Endothelial cell of umbilical vein (primary cell): ENCODE data around the gene LMF1. TPM values are rescaled to one million over a fixed set of nuclear protein-coding genes. Genes with fewer than 3 reads are reported as not detected.

Source experiments
- BruUV-seq: library from RNA; stranded (reverse); fragments of 400-500 nt; replicated peaks from 2 replicates; lab custom pipeline; 2021; lab: Mats Ljungman, UMichigan
- CTCF ChIA-PET: fragments of 300-600, 350-600 bp; sonication (Branson Sonifier 250); formaldehyde crosslinking; loops from one replicate; lab custom pipeline; 2021; ENCODE audit warnings: antibody characterized with exemption, inconsistent platforms; lab: Charles Lee
- POLR2A ChIA-PET: fragments of 300-600, 350-600 bp; sonication (Branson Sonifier 250); formaldehyde crosslinking; loops from one replicate; lab custom pipeline; 2021; ENCODE audit warnings: antibody characterized with exemption, inconsistent platforms; lab: Charles Lee
- DNase-seq: peaks from one replicate; pipeline ENCODE4 v3.0.0-alpha.2; 2011; ENCODE audit warnings: low read depth, low spot score
- FAIRE-seq: peaks from 2 replicates; lab custom pipeline; 2011; peaks lifted over from hg19 to GRCh38; lab: Jason Lieb, UNC
- H2AFZ ChIP-seq: 2 replicates; pipeline ENCODE4 v1.6.0; 2012; ENCODE audit warnings: low read depth, low read length, control low read depth, inconsistent platforms
- H3K27ac ChIP-seq: 2 replicates; pipeline ENCODE4 v1.5.1; 2011; ENCODE audit warnings: low read depth, mild to moderate bottlenecking, control low read depth, low read length, moderate library complexity; ENCODE audit not compliant: insufficient read depth
- H3K27me3 ChIP-seq, 2 experiments: 2 replicates each; pipeline versions ENCODE4 v1.6.0 to v1.6.1; 2011; ENCODE audit warnings: low read length in 2 of 2, mixed read lengths in 1 of 2; ENCODE audit not compliant: control insufficient read depth in 2 of 2, insufficient read depth in 2 of 2
- H3K36me3 ChIP-seq, 2 experiments: 2 replicates in 1 of 2; 3 replicates in 1 of 2; pipeline ENCODE4 v1.5.1; 2011; ENCODE audit warnings: low read length in 2 of 2, mild to moderate bottlenecking in 1 of 2, moderate library complexity in 1 of 2; ENCODE audit not compliant: control insufficient read depth in 2 of 2, insufficient read depth in 2 of 2; ENCODE audit errors: extremely low read depth in 1 of 2
- H3K4me1 ChIP-seq: 3 replicates; pipeline ENCODE4 v1.5.1; 2011; ENCODE audit warnings: mild to moderate bottlenecking, low read length; ENCODE audit not compliant: control insufficient read depth, insufficient read depth; ENCODE audit errors: extremely low read depth
- H3K4me2 ChIP-seq: 2 replicates; pipeline ENCODE4 v1.6.1; 2011; ENCODE audit warnings: low read length, control low read depth, mixed read lengths; ENCODE audit not compliant: insufficient read depth
- H3K4me3 ChIP-seq, 3 experiments: fragments of 200-600 bp in 1 of 3; sonication (generic), shearing (Covaris generic) in 1 of 3; replicated peaks in 1 of 3; 2 replicates each; pipeline ENCODE4 v1.5.1; 2011 to 2016; ENCODE audit warnings: control low read depth in 3 of 3, low read length in 3 of 3, mild to moderate bottlenecking in 2 of 3, inconsistent platforms in 1 of 3, low read depth in 1 of 3, moderate library complexity in 1 of 3; ENCODE audit not compliant: insufficient read depth in 1 of 3
- H3K79me2 ChIP-seq: 2 replicates; pipeline ENCODE4 v1.6.0; 2012; ENCODE audit warnings: low read length, inconsistent platforms; ENCODE audit not compliant: control insufficient read depth, insufficient read depth
- H3K9ac ChIP-seq: replicated peaks from 2 replicates; pipeline ENCODE3; 2011; ENCODE audit warnings: low read length, control low read depth; ENCODE audit not compliant: insufficient read depth; ENCODE audit errors: extremely low read depth
- H3K9me1 ChIP-seq: replicated peaks from 3 replicates; pipeline ENCODE4 v1.6.0; 2011; ENCODE audit warnings: mild to moderate bottlenecking, low read length; ENCODE audit not compliant: control insufficient read depth, insufficient read depth; ENCODE audit errors: extremely low read depth
- H3K9me3 ChIP-seq: replicated peaks from 2 replicates; pipeline ENCODE4 v1.5.1; 2012; ENCODE audit warnings: low read length, inconsistent platforms; ENCODE audit not compliant: control insufficient read depth, insufficient read depth
- H4K20me1 ChIP-seq: replicated peaks from 2 replicates; pipeline ENCODE3; 2011; ENCODE audit warnings: mild to moderate bottlenecking, low read length; ENCODE audit not compliant: control insufficient read depth, insufficient read depth; ENCODE audit errors: extremely low read depth
- EZH2 ChIP-seq: IDR thresholded peaks from 2 replicates; pipeline ENCODE4 v1.6.1; 2012; ENCODE audit warnings: borderline replicate concordance, low read depth, mild to moderate bottlenecking, moderate library complexity, low read length, inconsistent platforms; ENCODE audit not compliant: severe bottlenecking
- MAX ChIP-seq: IDR thresholded peaks from 2 replicates; pipeline ENCODE4 v1.6.1; 2011; ENCODE audit not compliant: insufficient read depth, insufficient read length
- MYC ChIP-seq: IDR thresholded peaks from one replicate; pipeline ENCODE4 v1.6.1; 2011; ENCODE audit warnings: mild to moderate bottlenecking, low read depth, low read length
- POLR2AphosphoS5 ChIP-seq: IDR thresholded peaks from 2 replicates; pipeline ENCODE4 v1.6.1; 2012; ENCODE audit warnings: low read depth, mild to moderate bottlenecking, control low read depth, low read length, moderate library complexity; ENCODE audit not compliant: insufficient read depth
- dilution Hi-C: fragments of 300-500 bp; cut with MboI; formaldehyde crosslinking; loops from one replicate; pipeline ENCODE4 v1.15.0; 2019; ENCODE audit warnings: low sequenced_read_pairs; ENCODE audit not compliant: extremely low pct_ligation_motif_present
- intact Hi-C: fragments of 100-400 bp; cut with micrococcal nuclease; formaldehyde crosslinking; loops from one replicate; pipeline ENCODE4 v1.10.0; 2022
- polyA plus RNA-seq, 4 experiments: library from polyadenylated mRNA; depleted of rRNA in 3 of 4; stranded (reverse) in 3 of 4; unstranded in 1 of 4; fragments of >200 nt; gene quantifications; 2 replicates each; pipeline versions ENCODE4 v1.2.1 to v1.2.3, GENCODE V29; 2011 to 2012; ENCODE audit warnings: missing spikeins in 1 of 4
- total RNA-seq: library from RNA; stranded (reverse); gene quantifications from 2 replicates; pipeline ENCODE4 v1.2.3, GENCODE V29; 2021

LMF1 gene
- total and polyA plus RNA-seq, 2 donors (not counting 3 experiments of a cell fraction or from before 2014, with no cell fraction given): 17.8 TPM

- Histone ChIP-seq H3K9me3 (no peaks in the 10 kb centered on the region), H3K4me2 (no peak overlapping the region), H3K27ac (no peak overlapping the region), H2AFZ (no peak overlapping the region), H3K79me2 (no peaks in the 10 kb centered on the region), H3K9ac (no peak overlapping the region), H3K9me1 (no peaks in the 10 kb centered on the region), H4K20me1 (no peaks in the 10 kb centered on the region), H3K36me3 (no peaks in the 10 kb centered on the region), H3K4me1 (no peaks in the 10 kb centered on the region), H3K27me3 (no peaks in the 10 kb centered on the region), H3K4me3 (no peak overlapping the region)
- DNase-seq: no peak
- dilution Hi-C loops: no loop called here
- TF ChIP-seq POLR2AphosphoS5 (no peak), EZH2 (no peak), MYC (no peak)
- CTCF ChIA-PET: no interaction called here
- FAIRE-seq: no peak
- intact Hi-C loops: no loop called here
- POLR2A ChIA-PET: no interaction called here
- no TSS peak for BruUV-seq
Measured at GRCh38 chr16:901715-902601, 68.8 kb downstream of the LMF1 start.

- dilution Hi-C loops: no loop called here
Measured at GRCh38 chr16:901149-901548, 69.6 kb downstream of the LMF1 start.

More at GRCh38 chr16:901149-901548, 69.6 kb downstream of the LMF1 start:
- no peaks in the 10 kb centered on the region for H4K20me1 ChIP-seq
- no peaks in the 10 kb centered on the region for H3K79me2 ChIP-seq
- no peak overlapping the region for H3K4me3 ChIP-seq
- ChIA-PET CTCF (no interaction called here), POLR2A (no interaction called here)
- no peak overlapping the region for H3K4me2 ChIP-seq
- H3K9me1 ChIP-seq: no peaks in the 10 kb centered on the region
- no peak overlapping the region for H3K27ac ChIP-seq
- no peaks in the 10 kb centered on the region for H3K4me1 ChIP-seq
- no peak for TF ChIP-seq POLR2AphosphoS5
- TF ChIP-seq MAX: no peak
- no peak for TF ChIP-seq MYC
- H3K27me3 ChIP-seq: no peaks in the 10 kb centered on the region
- DNase-seq (no peak), FAIRE-seq (no peak)
- no peak overlapping the region for H2AFZ ChIP-seq
- H3K9ac ChIP-seq: no peak overlapping the region
- no TSS peak for BruUV-seq
- no peaks in the 10 kb centered on the region for H3K9me3 ChIP-seq
- no peaks in the 10 kb centered on the region for H3K36me3 ChIP-seq
- intact Hi-C loops: no loop called here
